GM23248 (cell line): ENCODE results near the gene SIDT1.

ENCODE experiments used
- EZH2 ChIP-seq: fragments of 200-600 bp; sonication (generic); IDR thresholded peaks from 2 replicates; pipeline ENCODE4 v1.6.1; 2018; ENCODE audit warnings: antibody characterized with exemption, mild to moderate bottlenecking; ENCODE audit not compliant: insufficient read depth, poor library complexity, severe bottlenecking
- EZH2phosphoT487 ChIP-seq: fragments of 200-600 bp; sonication (generic); IDR thresholded peaks from 2 replicates; pipeline ENCODE4 v1.6.1; 2018; ENCODE audit warnings: antibody characterized with exemption, moderate library complexity, mild to moderate bottlenecking, low read depth; ENCODE audit not compliant: insufficient read depth

GRCh38 chr3:113623811-113624210, 91.5 kb downstream of the SIDT1 start:
- TF ChIP-seq EZH2 (no peak), EZH2phosphoT487 (no peak)
